WTC11 (cell line): ENCODE results near the gene NDST3. TPM values are rescaled to one million over a fixed set of nuclear protein-coding genes. Genes with fewer than 3 reads are reported as not detected.

Experiments
- ATAC-seq: fragments of 200-7000 bp; cut with Tn5 transposase; 2 replicates; pipeline ENCODE4 v1.10.0; 2021; ENCODE audit warnings: mild to moderate bottlenecking, moderate library complexity
- CTCF ChIA-PET: fragments of 300-600 bp; sonication (Branson Sonifier 250); formaldehyde crosslinking; loops from one replicate; lab custom pipeline; 2021; ENCODE audit warnings: antibody characterized with exemption; lab: Charles Lee
- POLR2A ChIA-PET: fragments of 350-600 bp; sonication (Branson Sonifier 250); formaldehyde crosslinking; loops from one replicate; lab custom pipeline; 2021; ENCODE audit warnings: antibody characterized with exemption; lab: Charles Lee
- DNase-seq: peaks from one replicate; pipeline ENCODE4 v3.0.0; 2021; ENCODE audit warnings: low spot score
- H3K27ac Mint-ChIP-seq: 2 replicates; pipeline ENCODE4 v1.8.0; 2021; ENCODE audit warnings: mixed read lengths
- H3K27me3 Mint-ChIP-seq: 2 replicates; pipeline ENCODE4 v1.8.0; 2021; ENCODE audit warnings: low read depth, mild to moderate bottlenecking, moderate library complexity, mixed read lengths
- H3K36me3 Mint-ChIP-seq: 2 replicates; pipeline ENCODE4 v1.8.0; 2021; ENCODE audit warnings: mixed read lengths
- H3K4me1 Mint-ChIP-seq: 2 replicates; pipeline ENCODE4 v1.8.0; 2022; ENCODE audit warnings: mixed read lengths
- H3K4me3 Mint-ChIP-seq: 2 replicates; pipeline ENCODE4 v1.8.0; 2021; ENCODE audit warnings: mild to moderate bottlenecking, moderate library complexity, mixed read lengths
- H3K9me3 Mint-ChIP-seq: 2 replicates; pipeline ENCODE4 v1.8.0; 2021; ENCODE audit warnings: mixed read lengths
- CREM ChIP-seq: sonication (generic); formaldehyde crosslinking; IDR thresholded peaks from 2 replicates; pipeline ENCODE4 v1.8.1; 2022; ENCODE audit warnings: mild to moderate bottlenecking, missing genetic modification reagents, moderate library complexity
- ELF4 ChIP-seq: sonication (generic); formaldehyde crosslinking; IDR thresholded peaks from 2 replicates; pipeline ENCODE4 v1.8.1; 2022; ENCODE audit warnings: low read depth, mild to moderate bottlenecking, moderate library complexity, missing genetic modification reagents
- GTF2I ChIP-seq: fragments of 250-450 bp; sonication (Bioruptor Pico); conservative IDR thresholded peaks from 2 replicates; pipeline ENCODE4 v1.4.0; 2021; ENCODE audit warnings: mild to moderate bottlenecking
- HMGA2 ChIP-seq: fragments of 250-450 bp; sonication (Bioruptor Pico); IDR thresholded peaks from 2 replicates; pipeline ENCODE4 v1.4.0; 2021; ENCODE audit warnings: mild to moderate bottlenecking, moderate library complexity
- JAZF1 ChIP-seq: fragments of 250-450 bp; sonication (Bioruptor Pico); IDR thresholded peaks from 2 replicates; pipeline ENCODE4 v1.9.0; 2021; ENCODE audit warnings: moderate library complexity, mild to moderate bottlenecking, inconsistent platforms
- JUN ChIP-seq: sonication (generic); formaldehyde crosslinking; IDR thresholded peaks from 2 replicates; pipeline ENCODE4 v1.8.0; 2023; ENCODE audit warnings: mild to moderate bottlenecking, missing genetic modification reagents
- NFE2L1 ChIP-seq: sonication (generic); formaldehyde crosslinking; IDR thresholded peaks from 2 replicates; pipeline ENCODE4 v1.8.1; 2023; ENCODE audit warnings: missing genetic modification reagents
- NR1H2 ChIP-seq: sonication (generic); formaldehyde crosslinking; IDR thresholded peaks from 2 replicates; pipeline ENCODE4 v1.9.0; 2021; ENCODE audit warnings: mild to moderate bottlenecking, moderate library complexity, missing genetic modification reagents
- NR2C2 ChIP-seq: sonication (generic); formaldehyde crosslinking; IDR thresholded peaks from 2 replicates; pipeline ENCODE4 v1.8.0; 2022; ENCODE audit warnings: mild to moderate bottlenecking, missing genetic modification reagents
- OVOL2 ChIP-seq: fragments of 250-450 bp; sonication (Bioruptor Pico); IDR thresholded peaks from 2 replicates; pipeline ENCODE4 v1.9.0; 2021; ENCODE audit warnings: mild to moderate bottlenecking, borderline replicate concordance
- RELA ChIP-seq: sonication (generic); formaldehyde crosslinking; IDR thresholded peaks from 2 replicates; pipeline ENCODE4 v1.8.1; 2022; ENCODE audit warnings: missing genetic modification reagents, mild to moderate bottlenecking, borderline replicate concordance
- SMAD3 ChIP-seq: sonication (generic); formaldehyde crosslinking; IDR thresholded peaks from 2 replicates; pipeline ENCODE4 v1.8.0; 2022; ENCODE audit warnings: missing genetic modification reagents, mild to moderate bottlenecking, borderline replicate concordance
- TEAD1 ChIP-seq: sonication (generic); formaldehyde crosslinking; IDR thresholded peaks from 2 replicates; pipeline ENCODE4 v1.8.0; 2022; ENCODE audit warnings: mild to moderate bottlenecking, missing genetic modification reagents
- TEAD4 ChIP-seq: sonication (generic); formaldehyde crosslinking; IDR thresholded peaks from 2 replicates; pipeline ENCODE4 v1.8.0; 2022; ENCODE audit warnings: mild to moderate bottlenecking, missing genetic modification reagents
- TP53 ChIP-seq: sonication (generic); formaldehyde crosslinking; IDR thresholded peaks from 2 replicates; pipeline ENCODE4 v1.8.1; 2023; ENCODE audit warnings: mild to moderate bottlenecking, missing genetic modification reagents
- ZBTB21 ChIP-seq: sonication (generic); formaldehyde crosslinking; IDR thresholded peaks from 2 replicates; pipeline ENCODE4 v1.8.1; 2023; ENCODE audit warnings: mild to moderate bottlenecking, missing genetic modification reagents, borderline replicate concordance
- ZNF219 ChIP-seq: sonication (generic); formaldehyde crosslinking; IDR thresholded peaks from 2 replicates; pipeline ENCODE4 v1.8.0; 2023; ENCODE audit warnings: missing genetic modification reagents, mild to moderate bottlenecking, borderline replicate concordance
- ZNF416 ChIP-seq: fragments of 250-450 bp; sonication (Bioruptor Pico); IDR thresholded peaks from 2 replicates; pipeline ENCODE4 v1.9.0; 2021; ENCODE audit warnings: mild to moderate bottlenecking, inconsistent platforms
- total RNA-seq: library from RNA; stranded (reverse); gene quantifications from 3 replicates; pipeline ENCODE4 v1.2.3, GENCODE V29; 2021
- TF ChIP-seq, protein P1 (sequence below): sonication (generic); formaldehyde crosslinking; IDR thresholded peaks from 2 replicates; pipeline ENCODE4 v1.8.1; 2022; ENCODE audit warnings: low read depth, missing genetic modification reagents, borderline replicate concordance
- TF ChIP-seq, protein P2 (sequence below): fragments of 250-450 bp; sonication (Bioruptor Pico); IDR thresholded peaks from 2 replicates; pipeline ENCODE4 v2.1.2; 2022; ENCODE audit warnings: mild to moderate bottlenecking, moderate library complexity
- TF ChIP-seq, protein P3 (sequence below): sonication (generic); formaldehyde crosslinking; conservative IDR thresholded peaks from 2 replicates; pipeline ENCODE4 v1.8.1; 2023; ENCODE audit warnings: mild to moderate bottlenecking, low read depth, missing genetic modification reagents, moderate library complexity
- TF ChIP-seq, protein P4 (sequence below): sonication (generic); formaldehyde crosslinking; IDR thresholded peaks from 2 replicates; pipeline ENCODE4 v1.8.1; 2022; ENCODE audit warnings: missing genetic modification reagents, borderline replicate concordance
- TF ChIP-seq, protein P5 (sequence below): fragments of 250-450 bp; sonication (Bioruptor Pico); IDR thresholded peaks from 2 replicates; pipeline ENCODE4 v1.9.0; 2021; ENCODE audit warnings: mild to moderate bottlenecking
- TF ChIP-seq, protein P6 (sequence below): sonication (generic); formaldehyde crosslinking; IDR thresholded peaks from 2 replicates; pipeline ENCODE4 v1.8.1; 2023; ENCODE audit warnings: mild to moderate bottlenecking, missing genetic modification reagents
- TF ChIP-seq, protein P7 (sequence below): fragments of 250-450 bp; sonication (Bioruptor Pico); IDR thresholded peaks from 2 replicates; pipeline ENCODE4 v1.9.0; 2021; ENCODE audit warnings: mild to moderate bottlenecking

Gene NDST3
- total RNA-seq, 1 experiment from 2014 or later, result 0.37 TPM

DNA sequence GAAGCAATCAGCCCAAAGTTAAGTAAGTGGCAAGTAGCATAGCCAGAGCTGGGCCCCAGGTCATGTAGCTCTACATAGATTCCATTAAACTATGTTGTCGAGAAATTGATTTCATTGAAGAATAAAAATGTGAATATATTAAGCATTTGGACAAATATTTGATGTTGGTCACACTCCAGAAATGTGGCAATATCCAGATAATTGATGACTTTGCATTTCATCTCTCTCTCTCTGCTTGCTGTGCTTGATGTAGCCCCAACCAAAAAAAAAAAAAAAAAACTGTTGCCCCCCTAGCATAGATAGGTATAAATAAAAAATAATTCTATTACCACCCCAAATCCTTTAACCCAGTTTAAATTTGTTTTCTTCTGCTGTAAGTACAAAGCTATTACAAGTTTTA, 7.5 kb upstream of the NDST3 start:
- POLR2A ChIA-PET, result no interaction called here

DNA sequence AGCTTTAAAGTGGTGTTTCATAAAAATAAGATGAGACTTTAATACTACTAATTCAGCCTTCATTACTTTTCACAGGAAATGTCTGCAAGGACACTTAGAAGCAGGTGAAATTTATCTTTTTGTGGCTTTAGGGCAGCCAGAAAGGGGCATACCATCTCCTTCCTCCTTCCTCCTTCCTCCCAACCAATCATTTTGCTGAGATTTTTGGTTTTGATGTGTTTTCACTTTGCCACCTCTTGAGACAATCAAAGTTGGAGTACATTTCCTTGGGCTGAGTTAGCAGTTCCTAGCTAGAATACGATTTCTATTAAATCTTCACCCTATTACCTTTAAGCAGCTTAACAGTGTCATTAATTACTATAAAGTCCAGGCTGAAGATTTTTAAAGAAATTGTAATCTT, 5.1 kb upstream of the NDST3 start:
- POLR2A ChIA-PET, result no interaction called here
- no peak overlapping the region for H3K4me3 Mint-ChIP-seq
- ATAC-seq (no peak), DNase-seq (no peak)
- no peaks in the 10 kb centered on the region for H3K9me3 Mint-ChIP-seq
- no peaks in the 10 kb centered on the region for H3K36me3 Mint-ChIP-seq
- CTCF ChIA-PET, result no interaction called here
- peaks cover 13% of the 10 kb centered on the region for H3K4me1 Mint-ChIP-seq
- H3K27me3 Mint-ChIP-seq, result peaks cover 15% of the 10 kb centered on the region
- no peak overlapping the region for H3K27ac Mint-ChIP-seq
- TF ChIP-seq CREM (CRISPR knock-in tag), result no peak
- no peak for TF ChIP-seq NR2C2 (CRISPR knock-in tag)
- TF ChIP-seq, protein P1, sequence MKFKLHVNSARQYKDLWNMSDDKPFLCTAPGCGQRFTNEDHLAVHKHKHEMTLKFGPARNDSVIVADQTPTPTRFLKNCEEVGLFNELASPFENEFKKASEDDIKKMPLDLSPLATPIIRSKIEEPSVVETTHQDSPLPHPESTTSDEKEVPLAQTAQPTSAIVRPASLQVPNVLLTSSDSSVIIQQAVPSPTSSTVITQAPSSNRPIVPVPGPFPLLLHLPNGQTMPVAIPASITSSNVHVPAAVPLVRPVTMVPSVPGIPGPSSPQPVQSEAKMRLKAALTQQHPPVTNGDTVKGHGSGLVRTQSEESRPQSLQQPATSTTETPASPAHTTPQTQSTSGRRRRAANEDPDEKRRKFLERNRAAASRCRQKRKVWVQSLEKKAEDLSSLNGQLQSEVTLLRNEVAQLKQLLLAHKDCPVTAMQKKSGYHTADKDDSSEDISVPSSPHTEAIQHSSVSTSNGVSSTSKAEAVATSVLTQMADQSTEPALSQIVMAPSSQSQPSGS, result no peak
- TF ChIP-seq RELA (CRISPR knock-in tag), result no peak
- no peak for TF ChIP-seq TP53
- TF ChIP-seq, protein P2, sequence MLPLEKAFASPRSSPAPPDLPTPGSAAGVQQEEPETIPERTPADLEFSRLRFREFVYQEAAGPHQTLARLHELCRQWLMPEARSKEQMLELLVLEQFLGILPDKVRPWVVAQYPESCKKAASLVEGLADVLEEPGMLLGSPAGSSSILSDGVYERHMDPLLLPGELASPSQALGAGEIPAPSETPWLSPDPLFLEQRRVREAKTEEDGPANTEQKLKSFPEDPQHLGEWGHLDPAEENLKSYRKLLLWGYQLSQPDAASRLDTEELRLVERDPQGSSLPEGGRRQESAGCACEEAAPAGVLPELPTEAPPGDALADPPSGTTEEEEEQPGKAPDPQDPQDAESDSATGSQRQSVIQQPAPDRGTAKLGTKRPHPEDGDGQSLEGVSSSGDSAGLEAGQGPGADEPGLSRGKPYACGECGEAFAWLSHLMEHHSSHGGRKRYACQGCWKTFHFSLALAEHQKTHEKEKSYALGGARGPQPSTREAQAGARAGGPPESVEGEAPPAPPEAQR (CRISPR knock-in tag), result no peak
- no peak for TF ChIP-seq ZBTB21 (CRISPR knock-in tag)
- TF ChIP-seq TEAD1 (CRISPR knock-in tag), result no peak
- TF ChIP-seq, protein P3, sequence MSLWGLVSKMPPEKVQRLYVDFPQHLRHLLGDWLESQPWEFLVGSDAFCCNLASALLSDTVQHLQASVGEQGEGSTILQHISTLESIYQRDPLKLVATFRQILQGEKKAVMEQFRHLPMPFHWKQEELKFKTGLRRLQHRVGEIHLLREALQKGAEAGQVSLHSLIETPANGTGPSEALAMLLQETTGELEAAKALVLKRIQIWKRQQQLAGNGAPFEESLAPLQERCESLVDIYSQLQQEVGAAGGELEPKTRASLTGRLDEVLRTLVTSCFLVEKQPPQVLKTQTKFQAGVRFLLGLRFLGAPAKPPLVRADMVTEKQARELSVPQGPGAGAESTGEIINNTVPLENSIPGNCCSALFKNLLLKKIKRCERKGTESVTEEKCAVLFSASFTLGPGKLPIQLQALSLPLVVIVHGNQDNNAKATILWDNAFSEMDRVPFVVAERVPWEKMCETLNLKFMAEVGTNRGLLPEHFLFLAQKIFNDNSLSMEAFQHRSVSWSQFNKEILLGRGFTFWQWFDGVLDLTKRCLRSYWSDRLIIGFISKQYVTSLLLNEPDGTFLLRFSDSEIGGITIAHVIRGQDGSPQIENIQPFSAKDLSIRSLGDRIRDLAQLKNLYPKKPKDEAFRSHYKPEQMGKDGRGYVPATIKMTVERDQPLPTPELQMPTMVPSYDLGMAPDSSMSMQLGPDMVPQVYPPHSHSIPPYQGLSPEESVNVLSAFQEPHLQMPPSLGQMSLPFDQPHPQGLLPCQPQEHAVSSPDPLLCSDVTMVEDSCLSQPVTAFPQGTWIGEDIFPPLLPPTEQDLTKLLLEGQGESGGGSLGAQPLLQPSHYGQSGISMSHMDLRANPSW, result no peak
- TF ChIP-seq NFE2L1 (CRISPR knock-in tag), result no peak

More for the DNA sequence above, 7.5 kb upstream of the NDST3 start:
- TF ChIP-seq GTF2I (CRISPR knock-in tag), result no peak
- no peak for TF ChIP-seq OVOL2 (CRISPR knock-in tag)
- no peak for TF ChIP-seq ZNF416
- no peak for TF ChIP-seq JUN
- TF ChIP-seq NFE2L1 (CRISPR knock-in tag), result no peak
- no peak for TF ChIP-seq TEAD4 (CRISPR knock-in tag)
- TF ChIP-seq HMGA2, result no peak
- TF ChIP-seq, protein P4, sequence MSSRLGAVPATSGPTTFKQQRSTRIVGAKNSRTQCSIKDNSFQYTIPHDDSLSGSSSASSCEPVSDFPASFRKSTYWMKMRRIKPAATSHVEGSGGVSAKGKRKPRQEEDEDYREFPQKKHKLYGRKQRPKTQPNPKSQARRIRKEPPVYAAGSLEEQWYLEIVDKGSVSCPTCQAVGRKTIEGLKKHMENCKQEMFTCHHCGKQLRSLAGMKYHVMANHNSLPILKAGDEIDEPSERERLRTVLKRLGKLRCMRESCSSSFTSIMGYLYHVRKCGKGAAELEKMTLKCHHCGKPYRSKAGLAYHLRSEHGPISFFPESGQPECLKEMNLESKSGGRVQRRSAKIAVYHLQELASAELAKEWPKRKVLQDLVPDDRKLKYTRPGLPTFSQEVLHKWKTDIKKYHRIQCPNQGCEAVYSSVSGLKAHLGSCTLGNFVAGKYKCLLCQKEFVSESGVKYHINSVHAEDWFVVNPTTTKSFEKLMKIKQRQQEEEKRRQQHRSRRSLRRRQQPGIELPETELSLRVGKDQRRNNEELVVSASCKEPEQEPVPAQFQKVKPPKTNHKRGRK (CRISPR knock-in tag), result no peak
- TF ChIP-seq ZNF219 (CRISPR knock-in tag), result no peak
- TF ChIP-seq, protein P5, sequence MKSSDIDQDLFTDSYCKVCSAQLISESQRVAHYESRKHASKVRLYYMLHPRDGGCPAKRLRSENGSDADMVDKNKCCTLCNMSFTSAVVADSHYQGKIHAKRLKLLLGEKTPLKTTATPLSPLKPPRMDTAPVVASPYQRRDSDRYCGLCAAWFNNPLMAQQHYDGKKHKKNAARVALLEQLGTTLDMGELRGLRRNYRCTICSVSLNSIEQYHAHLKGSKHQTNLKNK, result no peak
- TF ChIP-seq, protein P6, sequence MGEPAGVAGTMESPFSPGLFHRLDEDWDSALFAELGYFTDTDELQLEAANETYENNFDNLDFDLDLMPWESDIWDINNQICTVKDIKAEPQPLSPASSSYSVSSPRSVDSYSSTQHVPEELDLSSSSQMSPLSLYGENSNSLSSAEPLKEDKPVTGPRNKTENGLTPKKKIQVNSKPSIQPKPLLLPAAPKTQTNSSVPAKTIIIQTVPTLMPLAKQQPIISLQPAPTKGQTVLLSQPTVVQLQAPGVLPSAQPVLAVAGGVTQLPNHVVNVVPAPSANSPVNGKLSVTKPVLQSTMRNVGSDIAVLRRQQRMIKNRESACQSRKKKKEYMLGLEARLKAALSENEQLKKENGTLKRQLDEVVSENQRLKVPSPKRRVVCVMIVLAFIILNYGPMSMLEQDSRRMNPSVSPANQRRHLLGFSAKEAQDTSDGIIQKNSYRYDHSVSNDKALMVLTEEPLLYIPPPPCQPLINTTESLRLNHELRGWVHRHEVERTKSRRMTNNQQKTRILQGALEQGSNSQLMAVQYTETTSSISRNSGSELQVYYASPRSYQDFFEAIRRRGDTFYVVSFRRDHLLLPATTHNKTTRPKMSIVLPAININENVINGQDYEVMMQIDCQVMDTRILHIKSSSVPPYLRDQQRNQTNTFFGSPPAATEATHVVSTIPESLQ (CRISPR knock-in tag), result no peak
- TF ChIP-seq SMAD3, result no peak
- TF ChIP-seq JAZF1 (CRISPR knock-in tag), result no peak
- no peak for TF ChIP-seq ELF4 (CRISPR knock-in tag)
- TF ChIP-seq, protein P7, sequence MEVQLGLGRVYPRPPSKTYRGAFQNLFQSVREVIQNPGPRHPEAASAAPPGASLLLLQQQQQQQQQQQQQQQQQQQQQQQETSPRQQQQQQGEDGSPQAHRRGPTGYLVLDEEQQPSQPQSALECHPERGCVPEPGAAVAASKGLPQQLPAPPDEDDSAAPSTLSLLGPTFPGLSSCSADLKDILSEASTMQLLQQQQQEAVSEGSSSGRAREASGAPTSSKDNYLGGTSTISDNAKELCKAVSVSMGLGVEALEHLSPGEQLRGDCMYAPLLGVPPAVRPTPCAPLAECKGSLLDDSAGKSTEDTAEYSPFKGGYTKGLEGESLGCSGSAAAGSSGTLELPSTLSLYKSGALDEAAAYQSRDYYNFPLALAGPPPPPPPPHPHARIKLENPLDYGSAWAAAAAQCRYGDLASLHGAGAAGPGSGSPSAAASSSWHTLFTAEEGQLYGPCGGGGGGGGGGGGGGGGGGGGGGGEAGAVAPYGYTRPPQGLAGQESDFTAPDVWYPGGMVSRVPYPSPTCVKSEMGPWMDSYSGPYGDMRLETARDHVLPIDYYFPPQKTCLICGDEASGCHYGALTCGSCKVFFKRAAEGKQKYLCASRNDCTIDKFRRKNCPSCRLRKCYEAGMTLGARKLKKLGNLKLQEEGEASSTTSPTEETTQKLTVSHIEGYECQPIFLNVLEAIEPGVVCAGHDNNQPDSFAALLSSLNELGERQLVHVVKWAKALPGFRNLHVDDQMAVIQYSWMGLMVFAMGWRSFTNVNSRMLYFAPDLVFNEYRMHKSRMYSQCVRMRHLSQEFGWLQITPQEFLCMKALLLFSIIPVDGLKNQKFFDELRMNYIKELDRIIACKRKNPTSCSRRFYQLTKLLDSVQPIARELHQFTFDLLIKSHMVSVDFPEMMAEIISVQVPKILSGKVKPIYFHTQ (CRISPR knock-in tag), result no peak
- no peak for TF ChIP-seq NR1H2 (CRISPR knock-in tag)
- TF ChIP-seq, all 79 proteins: peak for 0
- DNase-seq (no peak), ATAC-seq (no peak)
- H3K27me3 Mint-ChIP-seq, result no peaks in the 10 kb centered on the region
- no peak overlapping the region for H3K4me3 Mint-ChIP-seq
- CTCF ChIA-PET, result no interaction called here
- H3K9me3 Mint-ChIP-seq, result no peaks in the 10 kb centered on the region
- H3K27ac Mint-ChIP-seq, result no peak overlapping the region
- H3K36me3 Mint-ChIP-seq, result no peaks in the 10 kb centered on the region
- H3K4me1 Mint-ChIP-seq, result no peaks in the 10 kb centered on the region
